H9 (cell line): Measurements from ENCODE around the gene CD248. TPM values are rescaled to one million over a fixed set of nuclear protein-coding genes. Genes with fewer than 3 reads are reported as not detected.

Source experiments
- DNase-seq: peaks from one replicate; pipeline ENCODE4 v3.0.0-alpha.2; 2017
- H2AFZ ChIP-seq: one replicate; pipeline ENCODE4 v1.6.1; 2013; ENCODE audit warnings: mild to moderate bottlenecking, low read length, control low read depth, moderate library complexity
- H2AK5ac ChIP-seq: 2 replicates; pipeline ENCODE4 v1.6.1; 2013; ENCODE audit warnings: low read length, control low read depth, mixed read lengths; ENCODE audit not compliant: insufficient read length
- H2BK120ac ChIP-seq: one replicate; pipeline ENCODE4 v1.6.1; 2013; ENCODE audit warnings: low read depth, mild to moderate bottlenecking, low read length, control low read depth, inconsistent platforms; ENCODE audit not compliant: poor library complexity, severe bottlenecking
- H2BK12ac ChIP-seq: 2 replicates; pipeline ENCODE4 v1.6.1; 2013; ENCODE audit warnings: low read length, control low read depth, mixed read lengths, low read depth; ENCODE audit not compliant: insufficient read length
- H2BK15ac ChIP-seq: 2 replicates; pipeline ENCODE4 v1.6.1; 2013; ENCODE audit warnings: low read depth, low read length, control low read depth
- H2BK20ac ChIP-seq: one replicate; pipeline ENCODE4 v1.6.1; 2013; ENCODE audit warnings: low read depth, mild to moderate bottlenecking, low read length, control low read depth, inconsistent platforms; ENCODE audit not compliant: poor library complexity, severe bottlenecking
- H2BK5ac ChIP-seq: 2 replicates; pipeline ENCODE4 v1.6.1; 2013; ENCODE audit warnings: low read length, control low read depth, mixed read lengths; ENCODE audit not compliant: insufficient read length
- H3K14ac ChIP-seq: 2 replicates; pipeline ENCODE4 v1.6.1; 2013; ENCODE audit warnings: low read length, control low read depth; ENCODE audit not compliant: insufficient read depth
- H3K18ac ChIP-seq: 2 replicates; pipeline ENCODE4 v1.6.1; 2013; ENCODE audit warnings: low read depth, mild to moderate bottlenecking, mixed read lengths, low read length, control low read depth; ENCODE audit not compliant: insufficient read length
- H3K23ac ChIP-seq: 2 replicates; pipeline ENCODE4 v1.6.1; 2013; ENCODE audit warnings: low read length, control low read depth, mixed read lengths, low read depth; ENCODE audit not compliant: insufficient read length
- H3K23me2 ChIP-seq: 2 replicates; pipeline ENCODE4 v1.6.1; 2013; ENCODE audit warnings: low read depth, mild to moderate bottlenecking, mixed read lengths, low read length, control low read depth; ENCODE audit not compliant: insufficient read length, poor library complexity, severe bottlenecking
- H3K27ac ChIP-seq: 2 replicates; pipeline ENCODE4 v1.5.1; 2013; ENCODE audit warnings: low read length, control low read depth, mixed read lengths, low read depth; ENCODE audit not compliant: insufficient read length
- H3K27me3 ChIP-seq: 2 replicates; pipeline ENCODE4 v1.6.1; 2013; ENCODE audit warnings: low read length, control low read depth, inconsistent platforms; ENCODE audit not compliant: insufficient read depth
- H3K4ac ChIP-seq: 2 replicates; pipeline ENCODE4 v1.6.1; 2013; ENCODE audit warnings: low read depth, mild to moderate bottlenecking, control low read depth, inconsistent platforms, low read length, moderate library complexity
- H3K4me1 ChIP-seq: 2 replicates; pipeline ENCODE4 v1.6.1; 2013; ENCODE audit warnings: low read length, control low read depth, inconsistent platforms; ENCODE audit not compliant: insufficient read depth
- H3K4me2 ChIP-seq: 2 replicates; pipeline ENCODE4 v1.6.1; 2013; ENCODE audit warnings: low read length, control low read depth, mixed read lengths; ENCODE audit not compliant: insufficient read length, insufficient read depth
- H3K56ac ChIP-seq: 2 replicates; pipeline ENCODE4 v1.6.1; 2013; ENCODE audit warnings: low read depth, mild to moderate bottlenecking, mixed read lengths, low read length, control low read depth; ENCODE audit not compliant: insufficient read length
- H3K79me1 ChIP-seq: 2 replicates; pipeline ENCODE4 v1.6.1; 2013; ENCODE audit warnings: low read depth, mild to moderate bottlenecking, moderate library complexity, low read length, control low read depth, inconsistent platforms; ENCODE audit not compliant: insufficient read depth, poor library complexity, severe bottlenecking
- H3K79me2 ChIP-seq: 2 replicates; pipeline ENCODE4 v1.6.1; 2013; ENCODE audit warnings: low read length, control low read depth, inconsistent platforms; ENCODE audit not compliant: insufficient read depth
- H3K9ac ChIP-seq: 2 replicates; pipeline ENCODE4 v1.6.1; 2013; ENCODE audit warnings: low read length, control low read depth, mixed read lengths; ENCODE audit not compliant: insufficient read length; ENCODE audit errors: extremely low read depth
- H3K9me3 ChIP-seq: one replicate; pipeline ENCODE4 v1.6.1; 2013; ENCODE audit warnings: low read depth, low read length, inconsistent platforms; ENCODE audit not compliant: control insufficient read depth
- H3T11ph ChIP-seq: one replicate; pipeline ENCODE4 v1.6.1; 2013; ENCODE audit warnings: mild to moderate bottlenecking, low read length, control low read depth, inconsistent platforms
- H4K20me1 ChIP-seq: one replicate; pipeline ENCODE4 v1.6.1; 2013; ENCODE audit not compliant: control insufficient read depth, insufficient read length, insufficient read depth
- H4K5ac ChIP-seq: 2 replicates; pipeline ENCODE4 v1.6.1; 2013; ENCODE audit warnings: low read depth, mild to moderate bottlenecking, mixed read lengths, low read length, control low read depth; ENCODE audit not compliant: insufficient read length
- H4K8ac ChIP-seq: replicated peaks from 2 replicates; pipeline ENCODE4 v1.6.1; 2013; ENCODE audit warnings: low read length, control low read depth, mixed read lengths, low read depth; ENCODE audit not compliant: insufficient read length
- H4K91ac ChIP-seq: 2 replicates; pipeline ENCODE4 v1.6.1; 2013; ENCODE audit warnings: low read depth, mild to moderate bottlenecking, moderate library complexity, mixed read lengths, low read length, control low read depth; ENCODE audit not compliant: insufficient read length
- H3K27ac Mint-ChIP-seq, 3 experiments: 2 replicates in 2 of 3; 3 replicates in 1 of 3; pipeline ENCODE4 v1.8.0; 2020 to 2021; ENCODE audit warnings: mixed read lengths in 3 of 3, mild to moderate bottlenecking in 1 of 3, moderate library complexity in 1 of 3
- H3K27me3 Mint-ChIP-seq: 2 replicates; pipeline ENCODE4 v1.8.0; 2021; ENCODE audit warnings: low read depth, mild to moderate bottlenecking, moderate library complexity, mixed read lengths
- H3K36me3 Mint-ChIP-seq, 3 experiments: 2 replicates in 2 of 3; 3 replicates in 1 of 3; pipeline ENCODE4 v1.8.0; 2020 to 2021; ENCODE audit warnings: low read depth in 3 of 3, mixed read lengths in 3 of 3; ENCODE audit not compliant: insufficient read depth in 1 of 3
- H3K4me1 Mint-ChIP-seq, 2 experiments: 2 replicates each; pipeline ENCODE4 v1.8.0; 2020; ENCODE audit warnings: mixed read lengths in 2 of 2
- H3K4me3 Mint-ChIP-seq, 2 experiments: 2 replicates in 1 of 2; 3 replicates in 1 of 2; pipeline ENCODE4 v1.8.0; 2020 to 2021; ENCODE audit warnings: mild to moderate bottlenecking in 2 of 2, mixed read lengths in 2 of 2, moderate library complexity in 1 of 2
- H3K9me3 Mint-ChIP-seq, 2 experiments: 2 replicates in 1 of 2; 3 replicates in 1 of 2; pipeline ENCODE4 v1.8.0; 2020; ENCODE audit warnings: mild to moderate bottlenecking in 2 of 2, mixed read lengths in 2 of 2, moderate library complexity in 1 of 2
- CTCF ChIP-seq: fragments of 200-600 bp; sonication (generic); conservative IDR thresholded peaks from 3 replicates; pipeline ENCODE4 v1.8.0; 2021; ENCODE audit warnings: antibody characterized with exemption, mild to moderate bottlenecking
- WGBS: extraction: QIAGEN DNeasy Blood & Tissue Kit; methylation state at CpG from one replicate; pipeline ENCODE4 v1.1.7; 2013; ENCODE audit warnings: missing lambda C conversion rate, low lambda C conversion rate, mixed read lengths; ENCODE audit not compliant: insufficient read length; ENCODE audit errors: extremely low coverage; 5-methylcytosine and 5-hydroxymethylcytosine counted together
- total RNA-seq: library from RNA; stranded (reverse); gene quantifications from 2 replicates; pipeline ENCODE4 v1.2.1, GENCODE V29; 2021

CD248 gene
- total RNA-seq, 1 experiment from 2014 or later: 1.5 TPM

- no peak overlapping the region for H3K9ac ChIP-seq
- peaks cover 10 to 20% (median 15%) of the 10 kb centered on the region in 3 experiments for H3K36me3 Mint-ChIP-seq
- peaks cover 26 to 28% of the 10 kb centered on the region in 2 experiments for H3K4me1 Mint-ChIP-seq
Measured at GRCh38 chr11:66345316-66345649, 28.4 kb upstream of the CD248 start.

More at GRCh38 chr11:66345316-66345649, 28.4 kb upstream of the CD248 start:
- peak overlapping the region; percentile 95 to 98 for H3K4me3 Mint-ChIP-seq
- H3K27ac Mint-ChIP-seq: peak overlapping the region in 2 of 3 experiments; percentile 77 to 94; a peak in 3 of 7 replicates
- no peak overlapping the region for H2AFZ ChIP-seq
- H4K20me1 ChIP-seq: peaks cover 3% of the 10 kb centered on the region
- H3K56ac ChIP-seq: no peak overlapping the region
- peak overlapping the region; percentile 84 for H3K4me2 ChIP-seq
- H2BK5ac ChIP-seq: no peak overlapping the region
- H3K4ac ChIP-seq: no peak overlapping the region
- no peak overlapping the region for H3K23ac ChIP-seq
- H3K14ac ChIP-seq: no peak overlapping the region
- no peak overlapping the region for H2BK20ac ChIP-seq
- peaks cover 4% of the 10 kb centered on the region for H3K27me3 Mint-ChIP-seq
- H3T11ph ChIP-seq: no peak overlapping the region
- peaks cover 2% of the 10 kb centered on the region; the same call in 1 of the 2 replicates for H3K79me2 ChIP-seq
- no peaks in the 10 kb centered on the region for H3K9me3 ChIP-seq
- no peaks in the 10 kb centered on the region for H3K27me3 ChIP-seq
- H3K27ac ChIP-seq: no peak overlapping the region
- no peaks in the 10 kb centered on the region for H3K79me1 ChIP-seq
- no peak overlapping the region for H4K8ac ChIP-seq
- H3K23me2 ChIP-seq: peaks cover 18% of the 10 kb centered on the region
- H3K18ac ChIP-seq: no peak overlapping the region
- H3K4me1 ChIP-seq: no peaks in the 10 kb centered on the region
- H4K5ac ChIP-seq: no peak overlapping the region
- no peak overlapping the region for H2BK12ac ChIP-seq
- no CpG with 5 or more reads among the region's 7 CpGs for WGBS
- H2BK120ac ChIP-seq: no peak overlapping the region
- TF ChIP-seq CTCF: no peak
- H2AK5ac ChIP-seq: no peak overlapping the region
- H4K91ac ChIP-seq: no peak overlapping the region
- DNase-seq: no peak
- peaks cover 0 to 3% of the 10 kb centered on the region in 2 experiments; a peak in 4 of 5 replicates for H3K9me3 Mint-ChIP-seq
- H2BK15ac ChIP-seq: no peak overlapping the region
